AG04449 (cell line): ENCODE data around the gene DFFA.
"Not testable (repeated sequence)": the region's sequence is repeated elsewhere in the genome, so short reads cannot be mapped to it uniquely, and the experiment has no call there.

Experiments
- CTCF ChIA-PET: fragments of 350-600 bp; formaldehyde crosslinking; extraction: SDS; loops from one replicate; lab custom pipeline; 2021; ENCODE audit warnings: antibody characterized with exemption; lab: Yijun Ruan, JAX
- POLR2A ChIA-PET: fragments of 400-600, 350-600 bp; formaldehyde crosslinking; extraction: SDS; loops from one replicate; lab custom pipeline; 2020; ENCODE audit warnings: antibody characterized with exemption, inconsistent platforms; lab: Yijun Ruan, JAX
- DNase-seq: peaks from one replicate; pipeline ENCODE4 v3.0.0-alpha.2; 2010; ENCODE audit warnings: low read depth, low spot score
- H3K4me3 ChIP-seq: 2 replicates; pipeline ENCODE4 v1.5.1; 2011; ENCODE audit warnings: low read depth, mild to moderate bottlenecking, control low read depth, low read length
- CTCF ChIP-seq: IDR thresholded peaks from one replicate; pipeline ENCODE4 v1.5.1; 2011; ENCODE audit warnings: mild to moderate bottlenecking, moderate library complexity, low read length, control low read depth, inconsistent platforms; ENCODE audit not compliant: insufficient read depth; ENCODE audit errors: missing control alignments

Gene DFFA

GRCh38 chr1:10428984-10429383, 43.3 kb downstream of the DFFA start:
- DNase-seq: no peak
- no peak overlapping the region for H3K4me3 ChIP-seq
- ChIA-PET CTCF (interaction anchor here (0.9 to 12.3 kb wide), 33 partner anchors 9 to 801 kb away, joined by 3 to 332 read pairs (median 8); partner anchors contain the start of genes KIF1B and PGD), POLR2A (no interaction called here)
- no peak for TF ChIP-seq CTCF

- POLR2A ChIA-PET: interaction anchor here (1.1 kb wide), 1 partner anchor 45 kb away, joined by 3 read pairs; no protein-coding TSS in a partner anchor
- not testable (repeated sequence) for H3K4me3 ChIP-seq, DNase-seq
- CTCF ChIA-PET: interaction anchor here (1.3 to 3.5 kb wide), 3 partner anchors 13 to 49 kb away, joined by 4 to 46 read pairs (median 9); no protein-coding TSS in a partner anchor
Measured at GRCh38 chr1:10426535-10426848, 45.8 kb downstream of the DFFA start.

- ChIA-PET CTCF (interaction anchor here (0.9 to 3.5 kb wide), 6 partner anchors 12 to 52 kb away, joined by 3 to 46 read pairs (median 4); no protein-coding TSS in a partner anchor), POLR2A (interaction anchor here (1.1 kb wide), 1 partner anchor 45 kb away, joined by 3 read pairs; no protein-coding TSS in a partner anchor)
- not testable (repeated sequence) for H3K4me3 ChIP-seq, DNase-seq
Measured at GRCh38 chr1:10425826-10426534, 46.3 kb downstream of the DFFA start.

GRCh38 chr1:10424651-10425050, 47.7 kb downstream of the DFFA start:
- CTCF ChIA-PET: interaction anchor here (0.9 to 3.5 kb wide), 4 partner anchors 9 to 550 kb away, joined by 3 to 46 read pairs (median 4); no protein-coding TSS in a partner anchor
- POLR2A ChIA-PET: interaction anchor here (0.7 kb wide), 1 partner anchor 113 kb away, joined by 3 read pairs; no protein-coding TSS in a partner anchor
- no peak overlapping the region for H3K4me3 ChIP-seq
- TF ChIP-seq CTCF: no peak
- DNase-seq: no peak

GRCh38 chr1:10424034-10424433, 48.3 kb downstream of the DFFA start:
- TF ChIP-seq CTCF: no peak
- no peak overlapping the region for H3K4me3 ChIP-seq
- ChIA-PET POLR2A (no interaction called here), CTCF (interaction anchor here (1.1 to 3.5 kb wide), 3 partner anchors 10 to 550 kb away, joined by 3 to 46 read pairs (median 5); no protein-coding TSS in a partner anchor)
- no peak for DNase-seq

- TF ChIP-seq CTCF: no peak
Measured at GRCh38 chr1:10421637-10422036, 50.7 kb downstream of the DFFA start.

GRCh38 chr1:10419351-10419750, 53.0 kb downstream of the DFFA start:
- TF ChIP-seq CTCF: no peak
- CTCF ChIA-PET: interaction anchor here (2.1 to 4.6 kb wide), 2 partner anchors 10 to 42 kb away, joined by 7 to 42 read pairs; partner anchors contain the start of gene CENPS

More at GRCh38 chr1:10421637-10422036, 50.7 kb downstream of the DFFA start:
- CTCF ChIA-PET: interaction anchor here (2.1 to 4.6 kb wide), 2 partner anchors 8 to 45 kb away, joined by 7 to 42 read pairs; partner anchors contain the start of gene CENPS
- H3K4me3 ChIP-seq: no peak overlapping the region
- DNase-seq: no peak
- POLR2A ChIA-PET: no interaction called here

GRCh38 chr1:10418741-10419140, 53.6 kb downstream of the DFFA start:
- DNase-seq, H3K4me3 ChIP-seq: not testable (repeated sequence)
- CTCF ChIA-PET: interaction anchor here (4.6 kb wide), 1 partner anchor 11 kb away, joined by 42 read pairs; the partner anchor contains the start of gene CENPS
- POLR2A ChIA-PET: interaction anchor here (0.6 kb wide), 1 partner anchor 34 kb away, joined by 4 read pairs; no protein-coding TSS in a partner anchor

More at GRCh38 chr1:10419351-10419750, 53.0 kb downstream of the DFFA start:
- POLR2A ChIA-PET: no interaction called here
- H3K4me3 ChIP-seq: no peak overlapping the region
- no peak for DNase-seq

GRCh38 chr1:10415967-10416366, 56.4 kb downstream of the DFFA start:
- DNase-seq, H3K4me3 ChIP-seq: not testable (repeated sequence)
- ChIA-PET CTCF (interaction anchor here (1.2 to 2.6 kb wide), 7 partner anchors 11 to 78 kb away, joined by 3 to 16 read pairs (median 6); partner anchors contain the start of gene CENPS), POLR2A (interaction anchor here (0.8 to 1.8 kb wide), 3 partner anchors 15 to 39 kb away, joined by 3 to 4 read pairs (median 3); partner anchors contain the start of gene PGD)
